Natural killer cell treated with Interleukin-12 subunit alpha and Interleukin-12 subunit beta and Interleukin-15 and Interleukin-18, amount 100 ng/mL, for 72 hours (primary cell): ENCODE data around the gene SMOC1. TPM values are rescaled to one million over a fixed set of nuclear protein-coding genes. Genes with fewer than 3 reads are reported as not detected.

Source experiments
- ATAC-seq, 2 donors: fragments of 150-1000 bp; cut with Tn5 transposase in 1 of 2; sonication (Bioruptor Pico), chemical (Tn5 transposase) in 1 of 2; 2 replicates each; pipeline ENCODE4 v1.10.0; 2021
- DNase-seq: peaks from one replicate; pipeline ENCODE4 v3.0.0; 2022; ENCODE audit warnings: low spot score
- H3K27ac Mint-ChIP-seq, 2 donors: 1 replicate in 1 of 2; 2 replicates in 1 of 2; pipeline ENCODE4 v1.8.0; 2022; ENCODE audit warnings: mixed read lengths in 2 of 2, mild to moderate bottlenecking in 1 of 2, moderate library complexity in 1 of 2
- H3K27me3 Mint-ChIP-seq, 2 donors: 1 replicate in 1 of 2; 2 replicates in 1 of 2; pipeline ENCODE4 v1.8.0; 2022; ENCODE audit warnings: mixed read lengths in 2 of 2
- H3K36me3 Mint-ChIP-seq: one replicate; pipeline ENCODE4 v1.8.0; 2022; ENCODE audit warnings: mixed read lengths
- H3K4me1 Mint-ChIP-seq, 2 donors: 1 replicate in 1 of 2; 2 replicates in 1 of 2; pipeline ENCODE4 v1.8.0; 2022; ENCODE audit warnings: low read depth in 2 of 2, mixed read lengths in 2 of 2, mild to moderate bottlenecking in 1 of 2
- H3K4me3 Mint-ChIP-seq: one replicate; pipeline ENCODE4 v1.8.0; 2022; ENCODE audit warnings: mixed read lengths
- H3K9me3 Mint-ChIP-seq: 2 replicates; pipeline ENCODE4 v1.8.0; 2022; ENCODE audit warnings: mixed read lengths
- total RNA-seq, 2 donors: library from RNA; stranded (reverse); gene quantifications; one replicate each; pipeline ENCODE4 v1.2.3, GENCODE V29; 2022

Gene SMOC1
- total RNA-seq, 2 donors from 2014 or later: not detected

DNA sequence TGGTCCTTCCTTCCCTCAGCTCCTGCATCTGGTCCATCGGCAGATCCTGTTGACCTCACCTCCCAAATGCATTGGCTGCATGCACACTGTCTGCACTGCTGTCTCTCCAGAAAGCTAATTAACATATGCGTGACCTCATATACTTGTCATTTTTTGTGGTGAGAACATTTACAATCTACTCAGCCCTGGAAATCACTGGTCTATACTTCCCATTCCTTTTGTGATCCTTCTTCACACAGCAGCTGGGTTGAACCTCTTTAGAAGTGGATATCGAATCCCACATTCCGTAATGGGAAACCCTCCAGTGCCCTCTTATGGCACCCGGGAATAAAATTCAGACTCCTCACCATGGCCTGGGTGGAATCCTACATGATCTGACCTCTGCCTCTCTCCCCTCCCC is 45.0 kb downstream of the SMOC1 start:
- Mint-ChIP-seq H3K36me3 (no peaks in the 10 kb centered on the region), H3K27ac (no peak overlapping the region), H3K4me1 (peaks cover 0 to 3% of the 10 kb centered on the region in 2 donors), H3K27me3 (peaks cover 9 to 25% of the 10 kb centered on the region in 2 donors), H3K4me3 (no peak overlapping the region), H3K9me3 (no peaks in the 10 kb centered on the region)
- ATAC-seq (no peak), DNase-seq (no peak)

DNA sequence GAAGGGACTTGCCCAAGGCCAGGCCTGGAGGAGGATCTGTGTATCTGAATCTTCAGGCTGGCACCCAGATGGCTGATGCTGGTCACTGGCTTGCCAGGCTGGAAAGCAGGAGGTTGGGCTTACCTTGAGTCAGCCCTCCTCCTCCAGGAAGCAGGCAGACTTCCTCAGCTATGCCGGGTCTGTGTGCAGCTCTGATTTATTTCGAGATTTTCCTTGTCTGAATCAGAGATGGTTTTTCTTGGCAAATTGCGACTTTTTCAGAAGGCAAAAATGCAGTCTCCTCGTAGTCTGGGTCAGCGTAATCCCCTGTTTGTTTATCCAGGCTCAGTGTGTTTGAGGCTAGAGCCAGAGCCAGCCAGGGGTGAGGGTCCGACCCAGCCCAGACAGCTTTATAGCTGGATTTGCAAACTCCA is 48.9 kb downstream of the SMOC1 start:
- peaks cover 5 to 14% of the 10 kb centered on the region in 2 donors for H3K4me1 Mint-ChIP-seq
- no peak overlapping the region for H3K4me3 Mint-ChIP-seq
- H3K27me3 Mint-ChIP-seq: peaks cover 9 to 33% of the 10 kb centered on the region in 2 donors
- no peak for DNase-seq
- no peaks in the 10 kb centered on the region for H3K9me3 Mint-ChIP-seq
- no peak overlapping the region for H3K27ac Mint-ChIP-seq
- no peak for ATAC-seq
- no peaks in the 10 kb centered on the region for H3K36me3 Mint-ChIP-seq

DNA sequence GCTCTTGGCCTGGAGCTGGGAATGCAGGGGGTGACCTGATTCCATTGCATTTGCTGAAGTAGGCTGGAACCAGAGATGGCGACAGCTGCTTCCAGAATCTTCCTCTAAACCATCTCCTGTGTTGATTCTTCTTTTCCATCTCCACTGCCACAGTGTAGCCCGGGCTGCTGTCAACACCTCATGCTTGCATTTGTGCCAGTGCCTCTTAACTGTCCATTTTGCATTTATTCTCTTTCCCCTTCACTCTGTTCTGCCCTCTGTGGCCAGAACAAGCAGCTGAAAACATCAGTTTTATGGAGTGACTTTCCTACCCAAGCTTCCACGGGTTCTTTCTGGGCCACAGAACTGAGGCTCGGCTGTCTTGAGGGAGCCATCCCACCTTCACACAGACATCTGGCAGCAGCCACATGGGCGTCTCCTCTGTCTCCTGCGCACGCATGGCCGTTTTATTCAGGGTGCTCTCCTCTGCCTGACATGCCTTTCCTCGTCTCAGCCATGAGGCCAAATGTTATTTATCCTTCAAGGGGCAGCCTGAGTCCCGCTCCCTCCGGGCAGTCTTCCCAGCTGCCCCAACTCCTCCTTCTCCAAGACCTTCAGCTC is 51.7 kb downstream of the SMOC1 start:
- Mint-ChIP-seq H3K9me3 (no peaks in the 10 kb centered on the region), H3K27ac (no peak overlapping the region), H3K27me3 (peaks cover 5 to 31% of the 10 kb centered on the region in 2 donors), H3K4me3 (no peak overlapping the region), H3K4me1 (peaks cover 5 to 14% of the 10 kb centered on the region in 2 donors), H3K36me3 (no peaks in the 10 kb centered on the region)
- DNase-seq (no peak), ATAC-seq (no peak)

DNA sequence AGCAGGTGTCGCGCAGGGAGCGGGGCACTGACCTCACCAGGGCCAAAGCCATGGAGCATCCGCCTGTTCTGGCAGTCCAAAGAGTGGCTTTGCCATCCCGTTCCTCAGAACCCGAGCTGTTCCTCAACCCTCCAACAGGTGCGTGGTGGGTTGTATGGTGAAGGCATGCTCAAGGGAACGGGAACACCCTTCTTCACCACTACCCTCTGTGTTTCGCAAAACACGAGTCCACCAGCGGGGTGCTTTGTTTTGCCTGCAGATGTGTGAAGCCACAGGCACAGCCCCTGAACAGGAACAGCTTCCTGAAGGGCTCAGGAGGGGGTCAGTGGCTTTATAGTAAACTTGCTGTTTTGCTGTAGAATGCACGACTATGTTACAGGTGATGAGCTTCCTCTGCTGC is 52.7 kb downstream of the SMOC1 start:
- Mint-ChIP-seq H3K36me3 (no peaks in the 10 kb centered on the region), H3K9me3 (no peaks in the 10 kb centered on the region), H3K27ac (no peak overlapping the region), H3K27me3 (peaks cover 5 to 27% of the 10 kb centered on the region in 2 donors), H3K4me1 (peaks cover 5 to 14% of the 10 kb centered on the region in 2 donors), H3K4me3 (no peak overlapping the region)
- ATAC-seq: peak; percentile 18 to 69
- peak; percentile 63 for DNase-seq

GRCh38 chr14:69932391-69932790 is 53.2 kb downstream of the SMOC1 start:
- Mint-ChIP-seq H3K36me3 (no peaks in the 10 kb centered on the region), H3K27me3 (peaks cover 3 to 23% of the 10 kb centered on the region in 2 donors), H3K9me3 (no peaks in the 10 kb centered on the region), H3K4me3 (no peak overlapping the region), H3K4me1 (peaks cover 5 to 11% of the 10 kb centered on the region in 2 donors), H3K27ac (no peak overlapping the region)
- ATAC-seq (peak in 1 of 2 donors; percentile 34), DNase-seq (no peak)

DNA sequence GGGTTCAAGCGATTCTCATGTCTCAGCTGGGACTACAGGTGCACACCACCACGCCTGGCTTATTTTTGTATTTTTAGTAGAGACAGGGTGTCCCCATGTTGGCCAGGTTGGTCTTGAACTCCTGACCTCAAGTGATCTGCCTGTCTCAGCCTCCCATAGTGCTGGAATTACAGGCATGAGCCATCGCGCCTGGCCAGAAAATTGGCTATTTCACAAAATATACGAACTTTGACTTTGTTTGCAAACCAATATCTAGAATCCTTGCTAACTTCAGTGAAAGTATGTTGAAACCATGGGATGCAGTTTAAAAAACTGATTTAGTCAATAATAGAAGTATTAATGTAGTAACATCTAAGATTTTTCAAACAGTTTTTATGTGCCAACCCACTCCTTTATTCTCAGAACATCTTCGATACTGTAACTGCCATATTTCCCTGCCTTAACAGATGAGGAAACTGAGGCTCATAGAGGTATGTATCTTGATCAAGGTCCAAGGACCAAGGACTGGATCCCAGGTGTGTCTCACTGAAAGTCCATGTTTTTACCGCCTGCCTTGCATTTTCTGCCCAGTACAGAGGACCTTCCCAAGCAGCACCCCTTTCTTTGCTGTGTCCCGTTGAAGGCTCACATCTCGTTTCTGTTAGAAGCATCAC is 54.5 kb downstream of the SMOC1 start:
- Mint-ChIP-seq H3K4me3 (no peak overlapping the region), H3K36me3 (no peaks in the 10 kb centered on the region), H3K4me1 (peaks cover 5 to 11% of the 10 kb centered on the region in 2 donors), H3K27ac (no peak overlapping the region), H3K9me3 (no peaks in the 10 kb centered on the region), H3K27me3 (peaks cover 3 to 29% of the 10 kb centered on the region in 2 donors)
- ATAC-seq (no peak), DNase-seq (no peak)

DNA sequence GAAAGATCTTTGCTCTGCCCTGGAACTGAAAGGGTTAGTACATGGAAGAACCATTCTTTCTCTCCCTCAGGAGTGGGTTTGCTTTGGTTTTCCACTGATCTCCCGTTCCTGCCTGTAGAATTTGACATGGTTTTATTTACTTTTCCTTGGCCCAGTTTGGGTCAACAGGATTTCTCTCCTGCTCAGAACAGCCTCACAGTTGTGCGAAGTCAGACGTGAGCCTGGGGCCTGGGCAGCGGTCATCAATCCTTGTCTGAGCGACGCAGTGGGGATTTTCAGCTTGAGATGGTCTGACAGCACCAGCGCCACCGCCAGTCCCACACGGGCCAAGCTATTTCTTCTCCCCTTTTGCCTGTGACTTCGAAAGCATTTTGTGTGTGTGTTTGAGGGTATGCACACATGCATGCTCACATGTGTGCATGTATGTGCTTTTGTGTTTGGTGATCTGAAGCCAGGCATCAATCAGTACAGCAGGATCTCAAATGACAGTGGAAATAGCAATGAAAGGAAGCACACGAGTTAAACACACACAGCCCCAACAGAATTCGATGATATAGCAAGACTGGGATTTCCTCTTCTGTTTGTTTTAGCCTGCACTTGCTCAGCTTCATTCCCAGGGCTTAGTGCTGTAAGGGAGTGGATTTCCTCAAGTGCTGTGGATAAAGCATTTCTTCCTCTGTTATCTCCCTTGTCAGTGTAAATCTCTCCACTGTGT is 58.3 kb downstream of the SMOC1 start:
- no peak overlapping the region for H3K27ac Mint-ChIP-seq
- H3K4me1 Mint-ChIP-seq: no peaks in the 10 kb centered on the region
- H3K4me3 Mint-ChIP-seq: no peak overlapping the region
- no peaks in the 10 kb centered on the region for H3K9me3 Mint-ChIP-seq
- no peak for DNase-seq
- H3K27me3 Mint-ChIP-seq: peaks cover 25 to 43% of the 10 kb centered on the region in 2 donors
- H3K36me3 Mint-ChIP-seq: no peaks in the 10 kb centered on the region
- ATAC-seq: no peak

DNA sequence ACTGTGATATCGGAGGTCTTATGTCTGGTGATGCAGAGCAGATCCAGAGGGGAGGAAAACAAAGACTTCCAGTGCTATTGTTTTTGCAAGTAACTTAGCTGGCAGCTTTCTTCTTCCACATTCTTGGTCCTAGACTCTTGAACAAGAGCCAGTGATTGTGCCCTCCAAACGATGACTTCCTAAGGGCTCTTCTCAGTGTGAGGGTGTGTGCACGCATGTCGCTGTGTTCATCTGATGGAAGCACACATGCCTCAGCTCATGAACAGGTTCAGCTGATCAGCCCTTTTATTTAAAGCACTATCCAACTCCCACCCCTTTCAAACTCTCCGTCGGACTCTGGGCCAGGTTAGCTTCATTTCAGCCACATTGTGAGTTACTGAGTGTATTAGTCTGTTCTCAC is 59.5 kb downstream of the SMOC1 start:
- peaks cover 26 to 43% of the 10 kb centered on the region in 2 donors for H3K27me3 Mint-ChIP-seq
- no peaks in the 10 kb centered on the region for H3K9me3 Mint-ChIP-seq
- DNase-seq: no peak
- H3K27ac Mint-ChIP-seq: no peak overlapping the region
- H3K36me3 Mint-ChIP-seq: no peaks in the 10 kb centered on the region
- ATAC-seq: no peak
- no peaks in the 10 kb centered on the region for H3K4me1 Mint-ChIP-seq
- H3K4me3 Mint-ChIP-seq: no peak overlapping the region

DNA sequence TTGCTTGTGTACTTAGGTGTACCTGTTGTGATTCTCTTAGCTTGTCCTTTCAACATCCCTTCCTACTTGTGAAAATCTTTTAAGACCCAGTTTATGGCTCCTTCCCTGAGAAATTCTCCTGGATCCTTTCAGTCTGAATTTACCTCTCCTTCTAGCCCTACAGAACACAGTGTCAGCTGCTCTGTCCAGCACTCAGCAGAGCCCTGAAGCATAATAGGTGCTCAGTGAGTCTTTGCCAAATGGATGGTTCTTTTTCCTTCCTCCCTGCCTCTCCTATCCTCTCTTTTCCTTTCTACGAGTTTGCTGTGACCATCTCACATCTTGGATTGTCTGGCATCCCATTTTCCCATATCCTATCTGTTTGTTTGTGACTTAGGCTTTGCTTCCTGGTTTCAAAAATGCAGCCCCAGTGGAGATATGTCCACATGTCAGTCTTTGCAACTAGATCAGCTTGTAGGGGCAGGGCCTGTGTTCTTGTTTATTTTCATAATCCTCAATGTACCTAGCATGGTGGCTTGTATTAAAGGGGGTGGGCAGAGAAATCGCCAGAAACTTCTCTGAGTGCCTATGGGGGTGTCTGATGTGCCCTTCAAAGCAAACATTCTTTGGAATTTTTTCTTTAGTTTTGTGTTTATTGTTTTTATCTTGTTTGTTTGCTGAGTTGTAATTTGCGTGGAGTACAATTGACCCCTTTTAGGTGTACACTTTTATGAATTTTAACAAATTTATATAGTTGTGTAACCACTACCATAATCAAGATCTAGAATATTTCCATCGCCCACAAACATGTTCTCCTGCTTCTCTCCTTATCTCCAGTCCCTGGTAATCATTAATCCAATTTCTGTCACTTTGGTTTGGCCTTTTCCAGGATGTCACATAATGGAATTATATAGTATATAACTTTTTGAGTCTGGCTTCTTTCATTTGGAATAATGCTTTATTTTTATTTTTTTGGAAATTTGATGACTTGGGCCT is 62.8 kb downstream of the SMOC1 start:
- no peaks in the 10 kb centered on the region for H3K4me1 Mint-ChIP-seq
- H3K9me3 Mint-ChIP-seq: peaks cover 4% of the 10 kb centered on the region

DNA sequence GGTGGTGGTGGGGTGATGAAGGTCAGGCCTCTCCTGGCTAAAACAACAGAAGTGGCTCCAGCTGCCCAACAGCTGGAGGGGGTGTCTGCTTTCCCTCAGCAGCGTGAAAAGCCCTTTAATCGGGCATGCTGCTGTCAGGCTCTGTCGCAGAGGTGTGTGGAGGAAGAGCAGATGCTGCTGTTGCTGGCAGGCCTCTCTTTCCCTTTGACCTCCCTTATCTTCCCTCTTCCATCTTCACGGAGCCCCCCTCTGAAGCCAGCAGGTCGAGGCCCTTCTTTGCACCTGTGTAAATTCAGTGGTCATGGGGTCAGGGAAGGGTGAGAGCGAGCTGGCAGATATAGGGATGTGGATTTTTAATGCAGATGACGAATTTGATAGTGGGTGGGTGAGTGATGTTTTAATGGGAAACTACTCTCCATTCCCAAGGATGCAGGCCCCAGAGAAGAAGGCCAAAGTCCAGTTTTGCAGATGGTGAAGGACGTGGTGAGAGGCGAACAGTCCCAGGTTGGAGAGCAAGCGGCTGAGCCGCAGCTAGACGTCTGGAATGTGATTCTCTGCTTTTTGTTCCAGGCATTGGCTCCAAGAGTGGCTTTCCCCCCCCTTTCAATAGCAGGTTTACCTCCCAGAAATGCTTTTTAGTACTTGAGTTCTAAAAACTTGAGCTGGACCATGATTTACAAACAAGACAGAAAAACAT is 64.0 kb downstream of the SMOC1 start:
- Mint-ChIP-seq H3K27ac (no peak overlapping the region), H3K4me1 (no peaks in the 10 kb centered on the region), H3K4me3 (no peak overlapping the region), H3K9me3 (peaks cover 4% of the 10 kb centered on the region), H3K36me3 (peaks cover 8% of the 10 kb centered on the region), H3K27me3 (peaks cover 26 to 48% of the 10 kb centered on the region in 2 donors)
- no peak for DNase-seq
- no peak for ATAC-seq

More for the DNA sequence above, 62.8 kb downstream of the SMOC1 start:
- ATAC-seq: no peak
- DNase-seq: no peak
- H3K27me3 Mint-ChIP-seq: peaks cover 26 to 47% of the 10 kb centered on the region in 2 donors
- no peak overlapping the region for H3K27ac Mint-ChIP-seq
- peaks cover 8% of the 10 kb centered on the region for H3K36me3 Mint-ChIP-seq
- no peak overlapping the region for H3K4me3 Mint-ChIP-seq

GRCh38 chr14:69945347-69945746 is 66.1 kb downstream of the SMOC1 start:
- Mint-ChIP-seq H3K4me3 (no peak overlapping the region), H3K27ac (no peak overlapping the region), H3K27me3 (peaks cover 25 to 38% of the 10 kb centered on the region in 2 donors), H3K4me1 (no peaks in the 10 kb centered on the region), H3K9me3 (peaks cover 4% of the 10 kb centered on the region), H3K36me3 (peaks cover 8% of the 10 kb centered on the region)
- DNase-seq: no peak
- ATAC-seq: no peak

DNA sequence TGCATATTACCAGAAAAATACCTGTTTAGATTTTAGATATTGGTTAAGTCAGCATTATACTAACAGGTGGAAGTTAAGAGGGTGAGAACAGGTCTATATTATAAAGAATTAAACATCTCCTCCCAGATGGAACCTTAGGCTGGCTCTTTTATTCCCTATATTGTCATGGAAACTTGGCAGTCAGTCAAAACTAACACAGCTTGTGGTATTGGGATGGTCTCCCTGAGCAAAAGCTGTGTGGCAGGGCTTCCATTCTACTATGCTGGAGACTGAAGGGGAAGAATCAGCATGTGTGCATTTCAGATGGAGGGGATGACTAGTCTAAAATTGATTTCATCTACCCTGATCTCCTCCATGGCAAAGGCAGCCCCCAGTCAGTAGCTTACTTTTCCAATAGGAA is 66.7 kb downstream of the SMOC1 start:
- no peak overlapping the region for H3K4me3 Mint-ChIP-seq
- peaks cover 24 to 37% of the 10 kb centered on the region in 2 donors for H3K27me3 Mint-ChIP-seq
- DNase-seq (no peak), ATAC-seq (no peak)
- H3K4me1 Mint-ChIP-seq: no peaks in the 10 kb centered on the region
- no peak overlapping the region for H3K27ac Mint-ChIP-seq
- peaks cover 4% of the 10 kb centered on the region for H3K9me3 Mint-ChIP-seq
- H3K36me3 Mint-ChIP-seq: peaks cover 8% of the 10 kb centered on the region

DNA sequence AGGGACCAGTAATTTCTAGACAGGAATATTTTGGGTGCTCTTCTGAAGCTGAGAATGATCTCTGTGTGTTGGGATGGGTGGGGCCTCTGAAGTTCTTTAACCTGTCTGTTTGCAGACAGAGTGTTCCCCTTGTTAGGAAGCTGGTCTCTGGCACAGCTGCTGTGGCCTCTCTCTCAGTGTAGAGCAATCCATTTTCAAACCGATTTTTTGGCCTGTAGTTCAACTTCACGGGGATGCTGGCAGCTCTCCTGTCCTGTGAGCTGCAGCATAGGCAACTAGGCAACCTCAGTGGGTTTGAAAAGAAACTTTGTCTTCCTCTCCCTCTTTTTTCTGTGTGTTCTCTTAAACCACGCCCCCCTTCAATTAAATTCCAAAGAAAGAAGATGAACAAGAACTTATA is 69.1 kb downstream of the SMOC1 start:
- no peaks in the 10 kb centered on the region for H3K4me1 Mint-ChIP-seq
- peaks cover 8% of the 10 kb centered on the region for H3K36me3 Mint-ChIP-seq
- DNase-seq: no peak
- ATAC-seq: no peak
- H3K27ac Mint-ChIP-seq: no peak overlapping the region
- peaks cover 4% of the 10 kb centered on the region for H3K9me3 Mint-ChIP-seq
- H3K4me3 Mint-ChIP-seq: no peak overlapping the region
- peaks cover 17 to 23% of the 10 kb centered on the region in 2 donors for H3K27me3 Mint-ChIP-seq
